ENCODE measurements around the gene SHC2. TPM values are rescaled to one million over a fixed set of nuclear protein-coding genes. Genes with fewer than 3 reads are reported as not detected.

Gene SHC2
- total and polyA plus RNA-seq, 2 donors (not counting 3 experiments of a cell fraction or from before 2014, with no cell fraction given) = 7.5 to 11.8 TPM

DNA sequence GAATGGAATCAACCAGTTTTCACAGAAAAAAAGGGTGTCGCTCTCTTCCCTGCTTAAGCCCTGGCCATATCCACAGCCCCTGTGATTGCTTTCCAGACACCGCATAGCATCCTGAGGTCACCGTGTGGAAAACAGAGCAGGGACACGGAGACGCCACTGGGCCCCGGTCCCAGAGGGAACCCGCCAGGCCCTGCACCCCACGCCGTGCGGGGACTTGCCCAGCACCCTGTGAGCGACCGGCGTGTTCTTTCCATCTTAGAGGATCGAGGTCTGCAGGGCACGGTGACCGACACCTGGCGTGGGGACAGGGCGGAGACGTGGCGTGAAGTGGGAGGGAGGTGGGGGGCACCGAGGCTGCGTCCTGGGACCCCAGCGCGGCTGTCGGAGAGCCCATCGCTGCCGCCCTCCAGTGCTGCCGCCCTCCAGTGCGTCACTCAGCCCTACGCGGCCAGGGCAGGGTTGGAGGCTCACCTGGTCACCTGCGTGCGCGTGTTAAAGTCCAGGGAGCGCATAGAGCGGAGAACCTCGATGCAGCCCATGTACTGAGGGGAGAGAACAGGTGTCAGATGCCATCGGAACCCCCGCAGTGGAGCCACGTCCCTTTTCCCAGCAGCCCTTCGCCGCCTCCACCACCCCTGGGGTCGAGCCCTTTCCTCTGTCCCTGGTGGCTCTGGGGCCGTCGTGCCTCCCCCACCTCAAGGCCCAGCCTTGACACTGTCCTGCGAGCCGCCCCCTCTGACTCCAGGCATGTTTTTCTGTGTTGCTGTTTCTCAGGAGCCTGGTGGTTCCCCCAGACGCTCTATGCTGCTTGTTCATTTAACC, 20.2 kb downstream of the SHC2 start:
- no peaks in the 10 kb centered on the region for H3K79me2 ChIP-seq (ENCODE audit: control insufficient read depth, insufficient read depth, low read length)
- H3K9me1 ChIP-seq (replicated peaks; ENCODE audit: control insufficient read depth, extremely low read depth, insufficient read depth, low read length) = no peaks in the 10 kb centered on the region
- H3K4me2 ChIP-seq (ENCODE audit: insufficient read depth, low read length) = no peak overlapping the region
- intact Hi-C loops (cut with micrococcal nuclease) (no loop called here), dilution Hi-C loops (cut with MboI; ENCODE audit: extremely low pct_ligation_motif_present, low sequenced_read_pairs) (no loop called here)
- FAIRE-seq (no peak), DNase-seq (ENCODE audit: low read depth, low spot score) (no peak)
- no peaks in the 10 kb centered on the region for H3K27me3 ChIP-seq (ENCODE audit: control insufficient read depth in 2 of 2, insufficient read depth in 2 of 2, low read length in 2 of 2)
- H3K27ac ChIP-seq (ENCODE audit: insufficient read depth, low read depth, low read length) = no peak overlapping the region
- CTCF ChIA-PET = no interaction called here
- H3K4me1 ChIP-seq (ENCODE audit: control insufficient read depth, extremely low read depth, insufficient read depth, low read length) = no peaks in the 10 kb centered on the region
- POLR2A ChIA-PET = no interaction called here
- H2AFZ ChIP-seq (ENCODE audit: low read depth, low read length) = no peak overlapping the region
- no peaks in the 10 kb centered on the region for H3K36me3 ChIP-seq (ENCODE audit: control insufficient read depth in 2 of 2, extremely low read depth in 1 of 2, insufficient read depth in 2 of 2, low read length in 2 of 2)
- TF ChIP-seq, protein P1, sequence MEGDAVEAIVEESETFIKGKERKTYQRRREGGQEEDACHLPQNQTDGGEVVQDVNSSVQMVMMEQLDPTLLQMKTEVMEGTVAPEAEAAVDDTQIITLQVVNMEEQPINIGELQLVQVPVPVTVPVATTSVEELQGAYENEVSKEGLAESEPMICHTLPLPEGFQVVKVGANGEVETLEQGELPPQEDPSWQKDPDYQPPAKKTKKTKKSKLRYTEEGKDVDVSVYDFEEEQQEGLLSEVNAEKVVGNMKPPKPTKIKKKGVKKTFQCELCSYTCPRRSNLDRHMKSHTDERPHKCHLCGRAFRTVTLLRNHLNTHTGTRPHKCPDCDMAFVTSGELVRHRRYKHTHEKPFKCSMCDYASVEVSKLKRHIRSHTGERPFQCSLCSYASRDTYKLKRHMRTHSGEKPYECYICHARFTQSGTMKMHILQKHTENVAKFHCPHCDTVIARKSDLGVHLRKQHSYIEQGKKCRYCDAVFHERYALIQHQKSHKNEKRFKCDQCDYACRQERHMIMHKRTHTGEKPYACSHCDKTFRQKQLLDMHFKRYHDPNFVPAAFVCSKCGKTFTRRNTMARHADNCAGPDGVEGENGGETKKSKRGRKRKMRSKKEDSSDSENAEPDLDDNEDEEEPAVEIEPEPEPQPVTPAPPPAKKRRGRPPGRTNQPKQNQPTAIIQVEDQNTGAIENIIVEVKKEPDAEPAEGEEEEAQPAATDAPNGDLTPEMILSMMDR (IDR thresholded peaks at IDR 0.05; ENCODE audit: extremely low read depth in 1 of 2, insufficient read depth in 1 of 2, low read depth in 1 of 2, low read length in 2 of 2) = no peak
- TF ChIP-seq GATA2 (IDR thresholded peaks at IDR 0.05; ENCODE audit: insufficient read depth, insufficient read length, low read depth, low read length) (no peak), JUN (IDR thresholded peaks at IDR 0.05; ENCODE audit: borderline replicate concordance, insufficient read depth, insufficient read length, low read depth) (no peak), POLR2A (IDR thresholded peaks at IDR 0.05; ENCODE audit: low read depth, low read length) (no peak), EZH2 (IDR thresholded peaks at IDR 0.05; ENCODE audit: borderline replicate concordance, low read depth, low read length, severe bottlenecking) (no peak), FOS (IDR thresholded peaks at IDR 0.05; ENCODE audit: borderline replicate concordance, insufficient read depth, low read length) (no peak), POLR2AphosphoS5 (IDR thresholded peaks at IDR 0.05; ENCODE audit: insufficient read depth, low read depth, low read length) (no peak), MYC (IDR thresholded peaks at IDR 0.05; ENCODE audit: low read depth, low read length) (no peak)
- TF ChIP-seq, protein P2, sequence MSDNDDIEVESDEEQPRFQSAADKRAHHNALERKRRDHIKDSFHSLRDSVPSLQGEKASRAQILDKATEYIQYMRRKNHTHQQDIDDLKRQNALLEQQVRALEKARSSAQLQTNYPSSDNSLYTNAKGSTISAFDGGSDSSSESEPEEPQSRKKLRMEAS (IDR thresholded peaks at IDR 0.05; ENCODE audit: insufficient read depth, insufficient read length) = no peak
- H3K9me3 ChIP-seq (replicated peaks; ENCODE audit: control insufficient read depth, insufficient read depth, low read length) = no peaks in the 10 kb centered on the region
- H4K20me1 ChIP-seq (replicated peaks; ENCODE audit: control insufficient read depth, extremely low read depth, insufficient read depth, low read length) = no peaks in the 10 kb centered on the region
- no TSS peak for BruUV-seq (replicated peaks)
- no peak overlapping the region for H3K9ac ChIP-seq (replicated peaks; ENCODE audit: extremely low read depth, insufficient read depth, low read length)
- H3K4me3 ChIP-seq (replicated peaks in 1 of 3; ENCODE audit: insufficient read depth in 1 of 3, low read depth in 1 of 3, low read length in 3 of 3) = no peak overlapping the region

Measured in endothelial cell of umbilical vein (primary cell).